ENCODE measurements around the gene MACROD2.

MACROD2 gene

DNA sequence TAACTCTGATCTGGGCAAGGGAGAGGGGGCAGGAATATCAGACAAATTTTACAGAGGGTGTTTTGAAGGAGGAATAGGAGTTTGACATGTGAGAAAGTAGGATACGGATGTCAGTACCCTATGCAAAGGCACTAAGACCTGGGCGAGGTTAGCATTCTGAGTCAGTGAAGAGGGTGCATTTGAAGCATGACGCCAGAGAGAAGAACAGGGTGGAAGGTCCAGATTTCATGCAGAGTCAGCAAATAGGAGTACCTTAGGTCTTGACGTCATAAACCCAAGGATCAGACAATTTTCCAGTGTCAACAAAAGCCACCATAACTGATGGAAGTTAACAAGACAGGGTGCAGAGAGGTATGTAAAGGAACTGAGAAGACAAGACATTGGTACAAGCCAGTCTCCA lies 1738.7 kb downstream of the MACROD2 start:
- TF ChIP-seq ZFP3 (CRISPR knock-in tag; IDR thresholded peaks at IDR 0.05) (0 out of 2 replicates have a peak, but pooled peaks have one; percentile 30), ZC3H10 (CRISPR knock-in tag; IDR thresholded peaks at IDR 0.05) (no peak)
- no peak for ATAC-seq

- TF ChIP-seq ZC3H10 (CRISPR knock-in tag; IDR thresholded peaks at IDR 0.05), result no peak
- TF ChIP-seq ZFP3 (CRISPR knock-in tag; IDR thresholded peaks at IDR 0.05), result no peak
- TF ChIP-seq, protein P1, sequence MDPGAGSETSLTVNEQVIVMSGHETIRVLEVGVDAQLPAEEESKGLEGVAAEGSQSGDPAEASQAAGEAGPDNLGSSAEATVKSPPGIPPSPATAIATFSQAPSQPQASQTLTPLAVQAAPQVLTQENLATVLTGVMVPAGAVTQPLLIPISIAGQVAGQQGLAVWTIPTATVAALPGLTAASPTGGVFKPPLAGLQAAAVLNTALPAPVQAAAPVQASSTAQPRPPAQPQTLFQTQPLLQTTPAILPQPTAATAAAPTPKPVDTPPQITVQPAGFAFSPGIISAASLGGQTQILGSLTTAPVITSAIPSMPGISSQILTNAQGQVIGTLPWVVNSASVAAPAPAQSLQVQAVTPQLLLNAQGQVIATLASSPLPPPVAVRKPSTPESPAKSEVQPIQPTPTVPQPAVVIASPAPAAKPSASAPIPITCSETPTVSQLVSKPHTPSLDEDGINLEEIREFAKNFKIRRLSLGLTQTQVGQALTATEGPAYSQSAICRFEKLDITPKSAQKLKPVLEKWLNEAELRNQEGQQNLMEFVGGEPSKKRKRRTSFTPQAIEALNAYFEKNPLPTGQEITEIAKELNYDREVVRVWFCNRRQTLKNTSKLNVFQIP (CRISPR knock-in tag; IDR thresholded peaks at IDR 0.05; ENCODE audit: borderline replicate concordance, low read depth), result no peak
- no peak for TF ChIP-seq PPARA (CRISPR knock-in tag; IDR thresholded peaks at IDR 0.05; ENCODE audit: borderline replicate concordance)
- no peak for TF ChIP-seq CSDC2 (CRISPR knock-in tag; IDR thresholded peaks at IDR 0.05)
- TF ChIP-seq GLIS3 (CRISPR knock-in tag; IDR thresholded peaks at IDR 0.05), result no peak
- TF ChIP-seq TSHZ2 (CRISPR knock-in tag; IDR thresholded peaks at IDR 0.05), result no peak
- no peak for TF ChIP-seq SNAI2 (CRISPR knock-in tag; IDR thresholded peaks at IDR 0.05)
- TF ChIP-seq, protein P2, sequence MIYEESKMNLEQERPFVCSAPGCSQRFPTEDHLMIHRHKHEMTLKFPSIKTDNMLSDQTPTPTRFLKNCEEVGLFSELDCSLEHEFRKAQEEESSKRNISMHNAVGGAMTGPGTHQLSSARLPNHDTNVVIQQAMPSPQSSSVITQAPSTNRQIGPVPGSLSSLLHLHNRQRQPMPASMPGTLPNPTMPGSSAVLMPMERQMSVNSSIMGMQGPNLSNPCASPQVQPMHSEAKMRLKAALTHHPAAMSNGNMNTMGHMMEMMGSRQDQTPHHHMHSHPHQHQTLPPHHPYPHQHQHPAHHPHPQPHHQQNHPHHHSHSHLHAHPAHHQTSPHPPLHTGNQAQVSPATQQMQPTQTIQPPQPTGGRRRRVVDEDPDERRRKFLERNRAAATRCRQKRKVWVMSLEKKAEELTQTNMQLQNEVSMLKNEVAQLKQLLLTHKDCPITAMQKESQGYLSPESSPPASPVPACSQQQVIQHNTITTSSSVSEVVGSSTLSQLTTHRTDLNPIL (CRISPR knock-in tag; IDR thresholded peaks at IDR 0.05; ENCODE audit: low read depth), result no peak
- TF ChIP-seq BACH2 (CRISPR knock-in tag; IDR thresholded peaks at IDR 0.05; ENCODE audit: borderline replicate concordance), result no peak
- TF ChIP-seq ISL1 (CRISPR knock-in tag; IDR thresholded peaks at IDR 0.05), result no peak
- TF ChIP-seq OSR1 (CRISPR knock-in tag; IDR thresholded peaks at IDR 0.05), result no peak
- ATAC-seq, result no peak
Measured at GRCh38 chr20:15739035-15739434, 1743.7 kb downstream of the MACROD2 start.

- ATAC-seq, result no peak
- no peak for TF ChIP-seq ARNTL (CRISPR knock-in tag; IDR thresholded peaks at IDR 0.05; ENCODE audit: borderline replicate concordance, low read depth)
- TF ChIP-seq SNAI2 (CRISPR knock-in tag; IDR thresholded peaks at IDR 0.05), result no peak
- TF ChIP-seq ZFP30 (CRISPR knock-in tag; IDR thresholded peaks at IDR 0.05), result no peak
- TF ChIP-seq GLIS3 (CRISPR knock-in tag; IDR thresholded peaks at IDR 0.05), result no peak
- no peak for TF ChIP-seq ZNF70 (CRISPR knock-in tag; IDR thresholded peaks at IDR 0.05)
- no peak for TF ChIP-seq TCF4 (CRISPR knock-in tag; IDR thresholded peaks at IDR 0.05; ENCODE audit: borderline replicate concordance)
- TF ChIP-seq ZNF565 (CRISPR knock-in tag; conservative IDR thresholded peaks at IDR 0.05; ENCODE audit: low read depth), result no peak
- no peak for TF ChIP-seq OSR1 (CRISPR knock-in tag; IDR thresholded peaks at IDR 0.05)
- TF ChIP-seq RARB (CRISPR knock-in tag; IDR thresholded peaks at IDR 0.05), result no peak
- TF ChIP-seq, protein P2 (CRISPR knock-in tag; IDR thresholded peaks at IDR 0.05; ENCODE audit: low read depth), result no peak
- TF ChIP-seq, protein P1 (CRISPR knock-in tag; IDR thresholded peaks at IDR 0.05; ENCODE audit: borderline replicate concordance, low read depth), result no peak
- no peak for TF ChIP-seq ISL1 (CRISPR knock-in tag; IDR thresholded peaks at IDR 0.05)
Measured at GRCh38 chr20:15740046-15740775, 1744.9 kb downstream of the MACROD2 start.

- ATAC-seq, result peak; percentile 57; the same call in 1 of the 3 replicates
- TF ChIP-seq PATZ1 (CRISPR knock-in tag; IDR thresholded peaks at IDR 0.05; ENCODE audit: borderline replicate concordance) (peak; percentile 90), ZNF8 (CRISPR knock-in tag; IDR thresholded peaks at IDR 0.05) (no peak), BACH2 (CRISPR knock-in tag; IDR thresholded peaks at IDR 0.05; ENCODE audit: borderline replicate concordance) (no peak), RARB (CRISPR knock-in tag; IDR thresholded peaks at IDR 0.05) (no peak), ESRRG (CRISPR knock-in tag; IDR thresholded peaks at IDR 0.05) (peak; percentile 88), CSDC2 (CRISPR knock-in tag; IDR thresholded peaks at IDR 0.05) (0 out of 2 replicates have a peak, but pooled peaks have one; percentile 30), ZNF565 (CRISPR knock-in tag; conservative IDR thresholded peaks at IDR 0.05; ENCODE audit: low read depth) (no peak), TCF4 (CRISPR knock-in tag; IDR thresholded peaks at IDR 0.05; ENCODE audit: borderline replicate concordance) (peak; percentile 35; the same call in 1 of the 2 replicates), ARNTL (CRISPR knock-in tag; IDR thresholded peaks at IDR 0.05; ENCODE audit: borderline replicate concordance, low read depth) (no peak), TOX (CRISPR knock-in tag; IDR thresholded peaks at IDR 0.05; ENCODE audit: borderline replicate concordance) (no peak)
- TF ChIP-seq, protein P2 (CRISPR knock-in tag; IDR thresholded peaks at IDR 0.05; ENCODE audit: low read depth), result no peak; the same call in none of the 2 replicates
Measured at GRCh38 chr20:15742087-15742486, 1746.8 kb downstream of the MACROD2 start.
